ENCODE measurements around the gene FAP.
A peak's percentile ranks its signal among the peaks of the same experiment; 100 is the strongest.

Gene FAP

GRCh38 chr2:162123806-162124758 is 119.2 kb downstream of the FAP start:
- DNase-seq (ENCODE audit: low spot score): peak; percentile 56

Data from CD4-positive, alpha-beta T cell treated with Interleukin-6 at 100 ng/mL for 8 hours (primary cell).